ENCODE data around the gene FYN. TPM values are rescaled to one million over a fixed set of nuclear protein-coding genes. Genes with fewer than 3 reads are reported as not detected.
"Not testable (repeated sequence)": the region's sequence is repeated elsewhere in the genome, so short reads cannot be mapped to it uniquely, and the experiment has no call there.

Gene FYN
- total RNA-seq, 1 donor, result 207 TPM

GRCh38 chr6:111683749-111684267 is 189.4 kb downstream of the FYN start:
- Histone ChIP-seq H3K4me3 (ENCODE audit: low read length) (no peak overlapping the region), H3K4me1 (ENCODE audit: insufficient read depth, low read length) (peaks cover 20% of the 10 kb centered on the region), H3K9me3 (ENCODE audit: low read depth, low read length) (no peaks in the 10 kb centered on the region), H3K27me3 (ENCODE audit: insufficient read depth, low read length) (no peaks in the 10 kb centered on the region)

GRCh38 chr6:111683157-111683556 is 190.1 kb downstream of the FYN start:
- no peaks in the 10 kb centered on the region for H3K27me3 ChIP-seq (ENCODE audit: insufficient read depth, low read length)
- H3K4me1 ChIP-seq (ENCODE audit: insufficient read depth, low read length), result peaks cover 20% of the 10 kb centered on the region
- H3K9me3 ChIP-seq (ENCODE audit: low read depth, low read length), result no peaks in the 10 kb centered on the region
- no peak overlapping the region for H3K4me3 ChIP-seq (ENCODE audit: low read length)

- H3K4me1 ChIP-seq (ENCODE audit: insufficient read depth, low read length), result peaks cover 20% of the 10 kb centered on the region
These were observed 191.4 kb downstream of the FYN start for GRCh38 chr6:111681860-111682259.

GRCh38 chr6:111680811-111681609 is 192.2 kb downstream of the FYN start:
- H3K4me1 ChIP-seq (ENCODE audit: insufficient read depth, low read length), result peaks cover 20% of the 10 kb centered on the region
- H3K4me3 ChIP-seq (ENCODE audit: low read length); H3K27me3 ChIP-seq (ENCODE audit: insufficient read depth, low read length); H3K9me3 ChIP-seq (ENCODE audit: low read depth, low read length): not testable (repeated sequence)

More at GRCh38 chr6:111681860-111682259, 191.4 kb downstream of the FYN start:
- H3K9me3 ChIP-seq (ENCODE audit: low read depth, low read length), result no peaks in the 10 kb centered on the region
- H3K4me3 ChIP-seq (ENCODE audit: low read length), result no peak overlapping the region
- H3K27me3 ChIP-seq (ENCODE audit: insufficient read depth, low read length), result no peaks in the 10 kb centered on the region

GRCh38 chr6:111680015-111680712 is 193.1 kb downstream of the FYN start:
- Histone ChIP-seq H3K4me1 (ENCODE audit: insufficient read depth, low read length) (peaks cover 18% of the 10 kb centered on the region), H3K4me3 (ENCODE audit: low read length) (no peak overlapping the region), H3K9me3 (ENCODE audit: low read depth, low read length) (no peaks in the 10 kb centered on the region), H3K27me3 (ENCODE audit: insufficient read depth, low read length) (no peaks in the 10 kb centered on the region)

GRCh38 chr6:111679126-111679858 is 194.0 kb downstream of the FYN start:
- H3K4me1 ChIP-seq (ENCODE audit: insufficient read depth, low read length), result peaks cover 13% of the 10 kb centered on the region

GRCh38 chr6:111677249-111677990 is 195.8 kb downstream of the FYN start:
- Histone ChIP-seq H3K9me3 (ENCODE audit: low read depth, low read length) (no peaks in the 10 kb centered on the region), H3K4me3 (ENCODE audit: low read length) (no peak overlapping the region), H3K27me3 (ENCODE audit: insufficient read depth, low read length) (no peaks in the 10 kb centered on the region), H3K4me1 (ENCODE audit: insufficient read depth, low read length) (no peaks in the 10 kb centered on the region)

More at GRCh38 chr6:111679126-111679858, 194.0 kb downstream of the FYN start:
- Histone ChIP-seq H3K4me3 (ENCODE audit: low read length) (no peak overlapping the region), H3K9me3 (ENCODE audit: low read depth, low read length) (no peaks in the 10 kb centered on the region), H3K27me3 (ENCODE audit: insufficient read depth, low read length) (no peaks in the 10 kb centered on the region)

GRCh38 chr6:111676383-111676782 is 196.9 kb downstream of the FYN start:
- Histone ChIP-seq H3K27me3 (ENCODE audit: insufficient read depth, low read length) (no peaks in the 10 kb centered on the region), H3K9me3 (ENCODE audit: low read depth, low read length) (no peaks in the 10 kb centered on the region), H3K4me3 (ENCODE audit: low read length) (no peak overlapping the region), H3K4me1 (ENCODE audit: insufficient read depth, low read length) (no peaks in the 10 kb centered on the region)

- H3K27me3 ChIP-seq (ENCODE audit: insufficient read depth, low read length), result no peaks in the 10 kb centered on the region
- H3K9me3 ChIP-seq (ENCODE audit: low read depth, low read length), result no peaks in the 10 kb centered on the region
- no peaks in the 10 kb centered on the region for H3K4me1 ChIP-seq (ENCODE audit: insufficient read depth, low read length)
- no peak overlapping the region for H3K4me3 ChIP-seq (ENCODE audit: low read length)
These were observed 198.4 kb downstream of the FYN start for GRCh38 chr6:111674883-111675282.

GRCh38 chr6:111674413-111674812 is 198.8 kb downstream of the FYN start:
- Histone ChIP-seq H3K27me3 (ENCODE audit: insufficient read depth, low read length) (no peaks in the 10 kb centered on the region), H3K4me3 (ENCODE audit: low read length) (no peak overlapping the region), H3K9me3 (ENCODE audit: low read depth, low read length) (no peaks in the 10 kb centered on the region), H3K4me1 (ENCODE audit: insufficient read depth, low read length) (no peaks in the 10 kb centered on the region)

GRCh38 chr6:111673937-111674336 is 199.3 kb downstream of the FYN start:
- Histone ChIP-seq H3K4me1 (ENCODE audit: insufficient read depth, low read length) (no peaks in the 10 kb centered on the region), H3K27me3 (ENCODE audit: insufficient read depth, low read length) (no peaks in the 10 kb centered on the region)

GRCh38 chr6:111673532-111673931 is 199.7 kb downstream of the FYN start:
- H3K27me3 ChIP-seq (ENCODE audit: insufficient read depth, low read length), result no peaks in the 10 kb centered on the region
- no peaks in the 10 kb centered on the region for H3K9me3 ChIP-seq (ENCODE audit: low read depth, low read length)
- H3K4me1 ChIP-seq (ENCODE audit: insufficient read depth, low read length), result no peaks in the 10 kb centered on the region
- H3K4me3 ChIP-seq (ENCODE audit: low read length), result no peak overlapping the region

More at GRCh38 chr6:111673937-111674336, 199.3 kb downstream of the FYN start:
- Histone ChIP-seq H3K9me3 (ENCODE audit: low read depth, low read length) (no peaks in the 10 kb centered on the region), H3K4me3 (ENCODE audit: low read length) (no peak overlapping the region)

- no peaks in the 10 kb centered on the region for H3K9me3 ChIP-seq (ENCODE audit: low read depth, low read length)
- no peaks in the 10 kb centered on the region for H3K4me1 ChIP-seq (ENCODE audit: insufficient read depth, low read length)
- no peak overlapping the region for H3K4me3 ChIP-seq (ENCODE audit: low read length)
- no peaks in the 10 kb centered on the region for H3K27me3 ChIP-seq (ENCODE audit: insufficient read depth, low read length)
These were observed 200.3 kb downstream of the FYN start for GRCh38 chr6:111672761-111673450.

- no peaks in the 10 kb centered on the region for H3K4me1 ChIP-seq (ENCODE audit: insufficient read depth, low read length)
- H3K27me3 ChIP-seq (ENCODE audit: insufficient read depth, low read length), result no peaks in the 10 kb centered on the region
- H3K9me3 ChIP-seq (ENCODE audit: low read depth, low read length), result no peaks in the 10 kb centered on the region
These were observed 203.9 kb downstream of the FYN start for GRCh38 chr6:111669326-111669725.

More at GRCh38 chr6:111669326-111669725, 203.9 kb downstream of the FYN start:
- H3K4me3 ChIP-seq (ENCODE audit: low read length), result no peak overlapping the region

Data from mononuclear cell (primary cell).